ENCODE measurements around the gene ARSD. TPM values are rescaled to one million over a fixed set of nuclear protein-coding genes. Genes with fewer than 3 reads are reported as not detected.

The ARSD gene
- total RNA-seq, 1 experiment from 2014 or later: 10.3 TPM

DNA sequence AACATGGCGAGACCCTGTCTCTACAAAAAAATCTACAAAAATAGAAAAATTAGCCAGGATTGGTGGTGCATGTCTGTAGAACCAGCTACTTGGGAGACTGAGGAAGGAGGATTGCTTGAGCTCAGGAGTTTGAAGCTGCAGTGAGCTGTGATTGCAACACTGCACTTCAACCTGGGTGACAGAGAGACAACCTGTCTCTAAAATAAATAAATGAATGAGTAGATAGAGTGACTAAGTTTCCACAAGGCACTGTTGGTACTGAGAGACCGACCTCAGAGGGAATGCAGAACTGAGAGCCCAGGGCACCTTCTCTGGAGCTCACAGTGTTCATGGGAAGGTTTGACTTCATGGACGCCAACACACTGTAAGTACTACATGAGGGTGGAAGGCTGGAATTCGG lies 26.7 kb upstream of the ARSD start:
- Histone ChIP-seq H4K8ac (replicated peaks; ENCODE audit: insufficient read length, low read depth, low read length) (no peak overlapping the region), H3K79me2 (ENCODE audit: insufficient read depth, low read length) (0 out of 2 replicates have a peak, but pooled peaks cover 2% of the 10 kb centered on the region), H2BK5ac (ENCODE audit: insufficient read length, low read length) (no peak overlapping the region), H3K79me1 (ENCODE audit: insufficient read depth, low read depth, low read length, poor library complexity, severe bottlenecking) (no peaks in the 10 kb centered on the region), H3K56ac (ENCODE audit: insufficient read length, low read depth, low read length) (no peak overlapping the region), H3K23ac (ENCODE audit: insufficient read length, low read depth, low read length) (no peak overlapping the region), H4K20me1 (ENCODE audit: control insufficient read depth, insufficient read depth, insufficient read length) (no peaks in the 10 kb centered on the region), H2BK12ac (ENCODE audit: insufficient read length, low read depth, low read length) (no peak overlapping the region), H3K9ac (ENCODE audit: extremely low read depth, insufficient read length, low read length) (no peak overlapping the region), H2AK5ac (ENCODE audit: insufficient read length, low read length) (no peak overlapping the region), H2AFZ (ENCODE audit: low read length) (no peak overlapping the region), H3K14ac (ENCODE audit: insufficient read depth, low read length) (no peak overlapping the region), H3K4me1 (ENCODE audit: insufficient read depth, low read length) (no peaks in the 10 kb centered on the region; the same call in 1 of the 2 replicates), H3K4ac (ENCODE audit: low read depth, low read length) (no peak overlapping the region), H4K5ac (ENCODE audit: insufficient read length, low read depth, low read length) (no peak overlapping the region), H3T11ph (ENCODE audit: low read length) (no peak overlapping the region), H3K9me3 (ENCODE audit: control insufficient read depth, low read depth, low read length) (no peaks in the 10 kb centered on the region), H4K91ac (ENCODE audit: insufficient read length, low read depth, low read length) (no peak overlapping the region), H3K27me3 (ENCODE audit: insufficient read depth, low read length) (no peaks in the 10 kb centered on the region), H3K27ac (ENCODE audit: insufficient read length, low read depth, low read length) (no peak overlapping the region), H3K18ac (ENCODE audit: insufficient read length, low read depth, low read length) (no peak overlapping the region), H3K4me2 (ENCODE audit: insufficient read depth, insufficient read length, low read length) (no peak overlapping the region), H2BK120ac (ENCODE audit: low read depth, low read length, poor library complexity, severe bottlenecking) (no peak overlapping the region), H2BK15ac (ENCODE audit: low read depth, low read length) (no peak overlapping the region), H2BK20ac (ENCODE audit: low read depth, low read length, poor library complexity, severe bottlenecking) (no peak overlapping the region), H3K23me2 (ENCODE audit: insufficient read length, low read depth, low read length, poor library complexity, severe bottlenecking) (no peaks in the 10 kb centered on the region)
- DNase-seq: no peak
- H3K36me3 Mint-ChIP-seq (ENCODE audit: insufficient read depth in 1 of 3, low read depth in 3 of 3): peaks cover 4 to 36% (median 26%) of the 10 kb centered on the region in 3 experiments; a peak in 6 of 7 replicates
- peaks cover 9 to 20% of the 10 kb centered on the region in 2 experiments for H3K4me1 Mint-ChIP-seq
- TF ChIP-seq, protein P1, sequence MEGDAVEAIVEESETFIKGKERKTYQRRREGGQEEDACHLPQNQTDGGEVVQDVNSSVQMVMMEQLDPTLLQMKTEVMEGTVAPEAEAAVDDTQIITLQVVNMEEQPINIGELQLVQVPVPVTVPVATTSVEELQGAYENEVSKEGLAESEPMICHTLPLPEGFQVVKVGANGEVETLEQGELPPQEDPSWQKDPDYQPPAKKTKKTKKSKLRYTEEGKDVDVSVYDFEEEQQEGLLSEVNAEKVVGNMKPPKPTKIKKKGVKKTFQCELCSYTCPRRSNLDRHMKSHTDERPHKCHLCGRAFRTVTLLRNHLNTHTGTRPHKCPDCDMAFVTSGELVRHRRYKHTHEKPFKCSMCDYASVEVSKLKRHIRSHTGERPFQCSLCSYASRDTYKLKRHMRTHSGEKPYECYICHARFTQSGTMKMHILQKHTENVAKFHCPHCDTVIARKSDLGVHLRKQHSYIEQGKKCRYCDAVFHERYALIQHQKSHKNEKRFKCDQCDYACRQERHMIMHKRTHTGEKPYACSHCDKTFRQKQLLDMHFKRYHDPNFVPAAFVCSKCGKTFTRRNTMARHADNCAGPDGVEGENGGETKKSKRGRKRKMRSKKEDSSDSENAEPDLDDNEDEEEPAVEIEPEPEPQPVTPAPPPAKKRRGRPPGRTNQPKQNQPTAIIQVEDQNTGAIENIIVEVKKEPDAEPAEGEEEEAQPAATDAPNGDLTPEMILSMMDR (conservative IDR thresholded peaks at IDR 0.05): no peak
- no peak overlapping the region; a peak in 1 of 5 replicates for H3K4me3 Mint-ChIP-seq
- no CpG with 5 or more reads among the region's 4 CpGs for WGBS (ENCODE audit: extremely low coverage, insufficient read length, low lambda C conversion rate)
- H3K27ac Mint-ChIP-seq: peak overlapping the region in 2 of 3 experiments; percentile 49 to 53; a peak in 3 of 7 replicates
- H3K9me3 Mint-ChIP-seq: no peaks in the 10 kb centered on the region; a peak in 1 of 5 replicates
- no peaks in the 10 kb centered on the region; the same call in none of the 2 replicates for H3K27me3 Mint-ChIP-seq (ENCODE audit: low read depth)
